HCT116 (cell line): ENCODE results near the gene ATP13A4. TPM values are rescaled to one million over a fixed set of nuclear protein-coding genes. Genes with fewer than 3 reads are reported as not detected.

Experiments used
- ATAC-seq: fragments of 200-7000 bp; cut with Tn5 transposase; 2 replicates; pipeline ENCODE4 v1.9.1; 2020; ENCODE audit warnings: mild to moderate bottlenecking, moderate library complexity
- BruUV-seq: library from RNA; stranded (reverse); fragments of 400-500 nt; replicated peaks from 2 replicates; lab custom pipeline; 2021; lab: Mats Ljungman, UMichigan
- CTCF ChIA-PET: fragments of 300-600 bp; sonication (Branson Sonifier 250); formaldehyde crosslinking; loops from one replicate; lab custom pipeline; 2021; ENCODE audit warnings: antibody characterized with exemption; lab: Charles Lee
- POLR2A ChIA-PET: fragments of 300-600, 350-600 bp; sonication (Branson Sonifier 250); formaldehyde crosslinking; loops from one replicate; lab custom pipeline; 2021; ENCODE audit warnings: antibody characterized with exemption; lab: Charles Lee
- RAD21 ChIA-PET, 2 experiments: fragments of 300-600 bp; sonication (Branson Sonifier 250); formaldehyde crosslinking; loops; one replicate each; lab custom pipeline; 2023; ENCODE audit warnings: low total read pairs in 2 of 2; ENCODE audit not compliant: uncharacterized antibody in 2 of 2, unreplicated experiment in 2 of 2, low non-redundant PET in 1 of 2; lab: Charles Lee
- DNase-seq: peaks from one replicate; pipeline ENCODE4 v3.0.0-alpha.2; 2010; ENCODE audit warnings: low read depth, low spot score
- H2AFZ ChIP-seq: fragments of 200-600 bp; shearing (Covaris generic), sonication (generic); 2 replicates; pipeline ENCODE4 v1.6.1; 2017; ENCODE audit warnings: low read depth, mixed run types, mixed read lengths, antibody characterized with exemption, low read length; ENCODE audit not compliant: poor library complexity, severe bottlenecking
- H3K27ac ChIP-seq: 2 replicates; pipeline ENCODE4 v1.5.1; 2012; ENCODE audit warnings: low read depth, low read length
- H3K27me3 ChIP-seq: fragments of 200-600 bp; sonication (generic); 2 replicates; pipeline ENCODE4 v1.6.1; 2016; ENCODE audit warnings: mixed run types, low read length, mixed read lengths; ENCODE audit not compliant: insufficient read depth
- H3K36me3 ChIP-seq, 2 experiments: fragments of 200-500 bp in 1 of 2; fragments of 200-600 bp in 1 of 2; sonication (Bioruptor generic) in 1 of 2; sonication (generic) in 1 of 2; 2 replicates each; pipeline versions ENCODE4 v1.5.1 to v1.6.1; 2014 to 2016; ENCODE audit warnings: low read length in 2 of 2, inconsistent platforms in 1 of 2, mixed read lengths in 1 of 2, mixed run types in 1 of 2; ENCODE audit not compliant: insufficient read depth in 2 of 2, control insufficient read depth in 1 of 2
- H3K4me1 ChIP-seq, 2 experiments: fragments of 200-600 bp in 1 of 2; sonication (generic) in 1 of 2; 2 replicates each; pipeline versions ENCODE4 v1.5.1 to v1.6.1; 2012 to 2017; ENCODE audit warnings: low read length in 2 of 2, inconsistent platforms in 1 of 2, mild to moderate bottlenecking in 1 of 2, mixed read lengths in 1 of 2, mixed run types in 1 of 2, moderate library complexity in 1 of 2; ENCODE audit not compliant: insufficient read depth in 2 of 2, control insufficient read depth in 1 of 2
- H3K4me2 ChIP-seq: fragments of 200-600 bp; sonication (generic); 2 replicates; pipeline ENCODE4 v1.6.1; 2017; ENCODE audit warnings: mixed run types, low read length, mixed read lengths
- H3K4me3 ChIP-seq, 2 experiments: fragments of 200-600 bp in 1 of 2; sonication (generic) in 1 of 2; replicated peaks in 1 of 2; 2 replicates each; pipeline ENCODE4 v1.5.1; 2011 to 2016; ENCODE audit warnings: low read length in 2 of 2, control low read depth in 1 of 2, low read depth in 1 of 2, mild to moderate bottlenecking in 1 of 2, mixed read lengths in 1 of 2, mixed run types in 1 of 2
- H3K79me2 ChIP-seq: fragments of 200-600 bp; sonication (generic); 2 replicates; pipeline ENCODE4 v1.6.1; 2017; ENCODE audit warnings: mild to moderate bottlenecking, mixed run types, low read length, moderate library complexity, mixed read lengths; ENCODE audit not compliant: insufficient read depth
- H3K9ac ChIP-seq: fragments of 200-600 bp; sonication (generic); 2 replicates; pipeline ENCODE4 v1.6.1; 2016; ENCODE audit warnings: low read length, mixed read lengths
- H3K9me2 ChIP-seq: fragments of 200-600 bp; sonication (generic), shearing (Covaris generic); 2 replicates; pipeline ENCODE4 v1.6.1; 2017; ENCODE audit warnings: mixed run types, mild to moderate bottlenecking, moderate library complexity; ENCODE audit not compliant: insufficient read depth
- H3K9me3 ChIP-seq, 2 experiments: fragments of 200-500 bp in 1 of 2; fragments of 200-600 bp in 1 of 2; sonication (Bioruptor generic) in 1 of 2; sonication (generic) in 1 of 2; 2 replicates each; pipeline ENCODE4 v1.6.1; 2014 to 2017; ENCODE audit warnings: low read length in 2 of 2, mixed read lengths in 2 of 2, inconsistent platforms in 1 of 2, low read depth in 1 of 2, mild to moderate bottlenecking in 1 of 2, mixed run types in 1 of 2, moderate library complexity in 1 of 2; ENCODE audit not compliant: control insufficient read depth in 1 of 2, insufficient read depth in 1 of 2
- H4K20me1 ChIP-seq: fragments of 200-600 bp; sonication (generic), shearing (Covaris generic); 2 replicates; pipeline ENCODE4 v1.6.1; 2017; ENCODE audit warnings: mixed run types, mild to moderate bottlenecking, moderate library complexity; ENCODE audit not compliant: insufficient read depth
- EGR1 ChIP-seq: IDR thresholded peaks from 2 replicates; pipeline ENCODE4 v1.6.1; 2012; ENCODE audit warnings: low read depth
- ELF1 ChIP-seq: IDR thresholded peaks from 2 replicates; pipeline ENCODE4 v1.6.1; 2012; ENCODE audit warnings: low read depth, borderline replicate concordance
- EZH2phosphoT487 ChIP-seq: fragments of 200-600 bp; IDR thresholded peaks from 2 replicates; pipeline ENCODE4 v1.6.1; 2018; ENCODE audit warnings: antibody characterized with exemption, borderline replicate concordance
- SP1 ChIP-seq: IDR thresholded peaks from 2 replicates; pipeline ENCODE4 v1.6.1; 2012; ENCODE audit warnings: low read depth
- YY1 ChIP-seq: IDR thresholded peaks from 2 replicates; pipeline ENCODE4 v1.6.1; 2011; ENCODE audit warnings: low read length, low read depth, moderate library complexity, mild to moderate bottlenecking; ENCODE audit not compliant: insufficient replicate concordance; ENCODE audit errors: extremely low read depth
- intact Hi-C: fragments of 100-400 bp; cut with micrococcal nuclease; formaldehyde crosslinking; loops from 2 replicates; pipeline ENCODE4 v1.10.0; 2022
- total RNA-seq: library from RNA; stranded (reverse); gene quantifications from one replicate; pipeline ENCODE4 v1.2.1, GENCODE V29; 2021; ENCODE audit not compliant: unreplicated experiment
- TF ChIP-seq, protein P1 (sequence below): IDR thresholded peaks from 2 replicates; pipeline ENCODE4 v1.6.1; 2012

The ATP13A4 gene
- total RNA-seq, 1 experiment from 2014 or later = 0.15 TPM

DNA sequence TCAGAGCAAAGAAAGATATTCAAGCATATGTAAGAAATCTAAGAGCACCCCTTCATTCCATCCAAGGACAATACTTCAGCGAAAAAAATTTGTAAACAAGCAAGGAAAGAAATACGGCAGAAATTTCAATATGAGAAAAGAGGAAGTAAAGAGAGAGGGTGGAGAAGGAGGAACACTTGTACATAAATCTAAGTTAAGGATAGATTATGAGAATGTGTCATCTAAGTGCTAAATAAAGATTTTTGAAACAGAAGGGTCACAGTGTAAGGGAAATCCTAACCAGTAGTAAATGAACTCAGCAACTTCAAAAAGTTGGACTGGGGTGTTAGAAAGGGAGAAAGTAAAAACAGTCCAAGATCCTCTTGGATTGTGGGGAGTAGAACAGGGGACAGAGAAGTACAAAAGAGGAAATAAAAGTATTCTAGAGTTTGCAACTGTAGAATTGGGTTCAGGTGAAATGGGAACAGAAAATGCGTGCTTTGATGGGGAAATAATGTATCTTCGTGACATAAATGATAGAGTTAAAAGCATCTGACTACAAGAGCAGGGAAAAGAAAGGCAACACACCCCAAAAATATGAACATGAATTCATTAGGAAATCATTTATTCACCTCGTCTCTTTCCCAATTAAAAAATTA is 107.6 kb downstream of the ATP13A4 start:
- no peaks in the 10 kb centered on the region for H3K9me2 ChIP-seq
- no peaks in the 10 kb centered on the region for H3K4me1 ChIP-seq
- no TSS peak for BruUV-seq
- ATAC-seq (no peak), DNase-seq (no peak)
- POLR2A ChIA-PET = no interaction called here
- no peak overlapping the region for H3K4me2 ChIP-seq
- H3K27me3 ChIP-seq = peaks cover 28% of the 10 kb centered on the region
- intact Hi-C loops = no loop called here
- no peaks in the 10 kb centered on the region for H3K9me3 ChIP-seq
- no peaks in the 10 kb centered on the region for H4K20me1 ChIP-seq
- no peak for TF ChIP-seq ELF1
- TF ChIP-seq EGR1 = no peak
- TF ChIP-seq, all 23 proteins: peak for 0
- Histone ChIP-seq H3K9ac (no peak overlapping the region), H3K27ac (no peak overlapping the region), H3K79me2 (no peaks in the 10 kb centered on the region), H2AFZ (no peak overlapping the region), H3K36me3 (no peaks in the 10 kb centered on the region), H3K4me3 (no peak overlapping the region)
- RAD21 ChIA-PET = no interaction called here
- CTCF ChIA-PET = no interaction called here

DNA sequence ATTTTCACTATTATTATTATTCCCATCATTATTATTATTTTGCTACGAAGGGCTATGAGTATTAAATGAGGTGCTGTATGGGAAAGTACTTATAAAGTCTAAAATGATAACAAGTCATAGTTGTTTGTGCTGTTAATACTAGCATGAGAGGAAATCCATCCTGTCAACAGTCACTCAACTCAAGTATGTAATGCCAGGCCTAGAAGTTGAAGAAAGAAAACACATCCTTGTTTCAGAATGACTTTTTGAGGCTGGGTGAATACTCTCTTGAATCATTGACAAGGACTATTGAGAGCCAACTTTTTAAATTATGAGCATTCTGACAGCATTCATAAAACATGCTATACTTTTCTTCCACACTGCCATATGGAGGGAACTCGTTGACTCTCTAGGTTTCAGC is 115.3 kb downstream of the ATP13A4 start:
- Histone ChIP-seq H3K4me2 (no peak overlapping the region), H3K9me2 (no peaks in the 10 kb centered on the region), H3K4me3 (no peak overlapping the region), H3K27ac (no peak overlapping the region), H3K36me3 (no peaks in the 10 kb centered on the region), H3K79me2 (no peaks in the 10 kb centered on the region), H3K9ac (no peak overlapping the region), H3K27me3 (peaks cover 18% of the 10 kb centered on the region; the same call in 1 of the 2 replicates), H3K9me3 (no peaks in the 10 kb centered on the region), H3K4me1 (no peaks in the 10 kb centered on the region), H2AFZ (no peak overlapping the region), H4K20me1 (no peaks in the 10 kb centered on the region)
- DNase-seq (no peak), ATAC-seq (no peak)
- ChIA-PET POLR2A (no interaction called here), CTCF (no interaction called here), RAD21 (no interaction called here)
- BruUV-seq = no TSS peak
- TF ChIP-seq, protein P1, sequence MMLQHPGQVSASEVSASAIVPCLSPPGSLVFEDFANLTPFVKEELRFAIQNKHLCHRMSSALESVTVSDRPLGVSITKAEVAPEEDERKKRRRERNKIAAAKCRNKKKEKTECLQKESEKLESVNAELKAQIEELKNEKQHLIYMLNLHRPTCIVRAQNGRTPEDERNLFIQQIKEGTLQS = no peak
- TF ChIP-seq SP1 (no peak), EZH2phosphoT487 (no peak), YY1 (no peak)
- intact Hi-C loops = no loop called here
